OCI-LY3 (cell line): ENCODE measurements around the gene DNAJC9.

Experiments
- H2AFZ ChIP-seq: fragments of 200-600, 300-600 bp; shearing (Covaris generic); 2 replicates; pipeline ENCODE4 v1.6.0; 2014; ENCODE audit warnings: antibody characterized with exemption, low read depth, low read length
- H3K27ac ChIP-seq: fragments of 200-600, 300-600 bp; sonication (generic); 2 replicates; pipeline ENCODE4 v1.5.1; 2014; ENCODE audit warnings: mild to moderate bottlenecking, low read length, moderate library complexity, mixed read lengths
- H3K27me3 ChIP-seq: fragments of 200-600, 300-600 bp; sonication (generic); 2 replicates; pipeline ENCODE4 v1.6.1; 2014; ENCODE audit warnings: low read depth, low read length, mixed read lengths
- H3K36me3 ChIP-seq: fragments of 200-600, 300-600 bp; sonication (generic); replicated peaks from 2 replicates; pipeline ENCODE3; 2014; ENCODE audit warnings: low read depth, low read length, mixed read lengths
- H3K4me1 ChIP-seq: fragments of 300-600, 200-600 bp; sonication (generic); 2 replicates; pipeline ENCODE4 v1.6.1; 2014; ENCODE audit warnings: low read length, mixed read lengths
- H3K4me2 ChIP-seq: fragments of 200-600, 300-600 bp; sonication (generic); 2 replicates; pipeline ENCODE4 v1.6.1; 2014; ENCODE audit warnings: low read length, mixed read lengths
- H3K4me3 ChIP-seq: fragments of 300-600, 200-600 bp; sonication (generic); 2 replicates; pipeline ENCODE4 v1.5.1; 2014; ENCODE audit warnings: antibody characterized with exemption, mild to moderate bottlenecking, low read length, moderate library complexity
- H3K79me2 ChIP-seq: fragments of 300-600, 200-600 bp; shearing (Covaris generic); 2 replicates; pipeline ENCODE4 v1.6.1; 2014; ENCODE audit warnings: mild to moderate bottlenecking, low read length, mixed read lengths
- H3K9ac ChIP-seq: fragments of 300-600, 200-600 bp; shearing (Covaris generic); 2 replicates; pipeline ENCODE4 v1.6.0; 2014; ENCODE audit warnings: mild to moderate bottlenecking, low read length, moderate library complexity
- H3K9me3 ChIP-seq: fragments of 200-600, 300-600 bp; shearing (Covaris generic); 2 replicates; pipeline ENCODE4 v1.6.1; 2014; ENCODE audit warnings: low read length, mixed read lengths; ENCODE audit not compliant: insufficient read depth
- H4K20me1 ChIP-seq: fragments of 200-600, 300-600 bp; sonication (generic); 2 replicates; pipeline ENCODE4 v1.6.1; 2016; ENCODE audit warnings: low read length, mixed read lengths; ENCODE audit not compliant: insufficient read depth
- CTCF ChIP-seq: fragments of 200-600, 300-600 bp; sonication (generic); IDR thresholded peaks from 2 replicates; pipeline ENCODE4 v1.5.1; 2014; ENCODE audit warnings: antibody characterized with exemption, low read length, low read depth
- EZH2phosphoT487 ChIP-seq: fragments of 200-600 bp; shearing (Covaris generic); IDR thresholded peaks from 2 replicates; pipeline ENCODE4 v1.6.1; 2018; ENCODE audit warnings: antibody characterized with exemption, mixed run types, low read depth

The DNAJC9 gene

GRCh38 chr10:73252445-73253224 lies 5.6 kb upstream of the DNAJC9 start, which contains the start of gene MRPS16:
Gene MRPS16, minus strand, starts transcription at chr10:73252644. Its CDS starts 162 bp downstream, at chr10:73252482.
- H3K4me3 ChIP-seq, result peak within 1 kb of the TSS; percentile 100
- H3K4me2 ChIP-seq, result peak within 1 kb of the TSS; percentile 97
- TF ChIP-seq CTCF (no peak), EZH2phosphoT487 (no peak)
- H3K79me2 ChIP-seq, result peaks cover 57% of the 10 kb centered on the region
- H3K27ac ChIP-seq, result peak within 1 kb of the TSS; percentile 76
- no peaks in the 10 kb centered on the region for H3K9me3 ChIP-seq
- H3K4me1 ChIP-seq, result peaks cover 22% of the 10 kb centered on the region
- no peaks in the 10 kb centered on the region for H3K27me3 ChIP-seq
- peak within 1 kb of the TSS; percentile 100 for H3K9ac ChIP-seq
- H3K36me3 ChIP-seq, result peaks cover 9% of the 10 kb centered on the region
- peak within 1 kb of the TSS; percentile 91 for H2AFZ ChIP-seq
- H4K20me1 ChIP-seq, result no peaks in the 10 kb centered on the region

- H4K20me1 ChIP-seq, result no peaks in the 10 kb centered on the region
- H3K4me1 ChIP-seq, result peaks cover 24% of the 10 kb centered on the region
- H2AFZ ChIP-seq, result peak overlapping the region; percentile 91; the same call in 1 of the 2 replicates
- peak overlapping the region; percentile 76 for H3K27ac ChIP-seq
- H3K9me3 ChIP-seq, result no peaks in the 10 kb centered on the region
- peak overlapping the region; percentile 100 for H3K4me3 ChIP-seq
- no peaks in the 10 kb centered on the region for H3K27me3 ChIP-seq
- H3K79me2 ChIP-seq, result peaks cover 59% of the 10 kb centered on the region
- H3K4me2 ChIP-seq, result peak overlapping the region; percentile 97
- TF ChIP-seq CTCF (no peak), EZH2phosphoT487 (no peak)
- peaks cover 9% of the 10 kb centered on the region for H3K36me3 ChIP-seq
- H3K9ac ChIP-seq, result peak overlapping the region; percentile 100
Measured at GRCh38 chr10:73251683-73252444, 4.8 kb upstream of the DNAJC9 start.

GRCh38 chr10:73248259-73248724 lies 1.2 kb upstream of the DNAJC9 start:
- Histone ChIP-seq H3K36me3 (peaks cover 31% of the 10 kb centered on the region), H4K20me1 (no peaks in the 10 kb centered on the region; the same call in 1 of the 2 replicates), H3K4me2 (peak overlapping the region; percentile 64), H3K9me3 (no peaks in the 10 kb centered on the region), H3K27ac (peak overlapping the region; percentile 97; the same call in 1 of the 2 replicates), H3K4me1 (peaks cover 35% of the 10 kb centered on the region), H2AFZ (no peak overlapping the region), H3K9ac (0 out of 2 replicates have a peak overlapping the region, but pooled peaks have one; percentile 68), H3K79me2 (peaks cover 88% of the 10 kb centered on the region), H3K4me3 (peak overlapping the region; percentile 98; the same call in 1 of the 2 replicates), H3K27me3 (no peaks in the 10 kb centered on the region)
- TF ChIP-seq EZH2phosphoT487 (no peak), CTCF (no peak)
